ENCODE results near the gene SLC2A6.

Gene SLC2A6

GRCh38 chr9:133513214-133514100 lies 34.6 kb upstream of the SLC2A6 start:
- no peak overlapping the region for H3K4me2 ChIP-seq
- H3K9ac ChIP-seq: no peak overlapping the region
- H4K20me1 ChIP-seq (ENCODE audit: insufficient read depth): no peaks in the 10 kb centered on the region
- H3K36me3 ChIP-seq (ENCODE audit: insufficient read depth): no peaks in the 10 kb centered on the region
- no peak overlapping the region for H2AFZ ChIP-seq (ENCODE audit: low read depth)
- H3K27me3 ChIP-seq (ENCODE audit: insufficient read depth, low read depth): peaks cover 60% of the 10 kb centered on the region
- TF ChIP-seq CTCF (conservative IDR thresholded peaks at IDR 0.05; ENCODE audit: low read depth, low read length): no peak
- no peak overlapping the region for H3K27ac ChIP-seq
- H3K4me1 ChIP-seq (ENCODE audit: low read depth, poor library complexity, severe bottlenecking): no peaks in the 10 kb centered on the region
- no peaks in the 10 kb centered on the region for H3K79me2 ChIP-seq (ENCODE audit: insufficient read depth, low read depth)
- H3K4me3 ChIP-seq (IDR thresholded peaks at IDR 0.05; ENCODE audit: insufficient read depth, low read depth, low read length): no peak overlapping the region

- Histone ChIP-seq H3K36me3 (ENCODE audit: insufficient read depth) (no peaks in the 10 kb centered on the region), H4K20me1 (ENCODE audit: insufficient read depth) (no peaks in the 10 kb centered on the region), H3K27me3 (ENCODE audit: insufficient read depth, low read depth) (peaks cover 64% of the 10 kb centered on the region), H3K27ac (no peak overlapping the region), H3K4me1 (ENCODE audit: low read depth, poor library complexity, severe bottlenecking) (no peaks in the 10 kb centered on the region), H3K4me2 (no peak overlapping the region), H3K9ac (no peak overlapping the region), H3K79me2 (ENCODE audit: insufficient read depth, low read depth) (no peaks in the 10 kb centered on the region), H2AFZ (ENCODE audit: low read depth) (no peak overlapping the region), H3K4me3 (IDR thresholded peaks at IDR 0.05; ENCODE audit: insufficient read depth, low read depth, low read length) (no peak overlapping the region)
- TF ChIP-seq CTCF (conservative IDR thresholded peaks at IDR 0.05; ENCODE audit: low read depth, low read length): no peak
Measured at GRCh38 chr9:133512253-133513213, 33.6 kb upstream of the SLC2A6 start.

GRCh38 chr9:133511607-133512006 lies 32.7 kb upstream of the SLC2A6 start:
- H3K79me2 ChIP-seq (ENCODE audit: insufficient read depth, low read depth): no peaks in the 10 kb centered on the region
- peaks cover 65% of the 10 kb centered on the region for H3K27me3 ChIP-seq (ENCODE audit: insufficient read depth, low read depth)
- no peak overlapping the region for H3K27ac ChIP-seq
- no peaks in the 10 kb centered on the region for H4K20me1 ChIP-seq (ENCODE audit: insufficient read depth)
- no peak overlapping the region for H2AFZ ChIP-seq (ENCODE audit: low read depth)
- no peaks in the 10 kb centered on the region for H3K36me3 ChIP-seq (ENCODE audit: insufficient read depth)
- no peak overlapping the region for H3K9ac ChIP-seq
- TF ChIP-seq CTCF (conservative IDR thresholded peaks at IDR 0.05; ENCODE audit: low read depth, low read length): no peak
- no peaks in the 10 kb centered on the region for H3K4me1 ChIP-seq (ENCODE audit: low read depth, poor library complexity, severe bottlenecking)
- H3K4me3 ChIP-seq (IDR thresholded peaks at IDR 0.05; ENCODE audit: insufficient read depth, low read depth, low read length): no peak overlapping the region
- H3K4me2 ChIP-seq: no peak overlapping the region

GRCh38 chr9:133510926-133511505 lies 32.1 kb upstream of the SLC2A6 start:
- H3K4me2 ChIP-seq: no peak overlapping the region
- no peaks in the 10 kb centered on the region for H3K4me1 ChIP-seq (ENCODE audit: low read depth, poor library complexity, severe bottlenecking)
- no peaks in the 10 kb centered on the region for H3K79me2 ChIP-seq (ENCODE audit: insufficient read depth, low read depth)
- no peaks in the 10 kb centered on the region for H4K20me1 ChIP-seq (ENCODE audit: insufficient read depth)
- no peak overlapping the region for H3K4me3 ChIP-seq (IDR thresholded peaks at IDR 0.05; ENCODE audit: insufficient read depth, low read depth, low read length)
- H3K9ac ChIP-seq: no peak overlapping the region
- H2AFZ ChIP-seq (ENCODE audit: low read depth): no peak overlapping the region
- H3K27ac ChIP-seq: no peak overlapping the region
- TF ChIP-seq CTCF (conservative IDR thresholded peaks at IDR 0.05; ENCODE audit: low read depth, low read length): no peak
- no peaks in the 10 kb centered on the region for H3K36me3 ChIP-seq (ENCODE audit: insufficient read depth)
- H3K27me3 ChIP-seq (ENCODE audit: insufficient read depth, low read depth): peaks cover 60% of the 10 kb centered on the region

Data from KMS-11 (cell line).